ENCODE data around the gene YTHDF1.

The YTHDF1 gene

DNA sequence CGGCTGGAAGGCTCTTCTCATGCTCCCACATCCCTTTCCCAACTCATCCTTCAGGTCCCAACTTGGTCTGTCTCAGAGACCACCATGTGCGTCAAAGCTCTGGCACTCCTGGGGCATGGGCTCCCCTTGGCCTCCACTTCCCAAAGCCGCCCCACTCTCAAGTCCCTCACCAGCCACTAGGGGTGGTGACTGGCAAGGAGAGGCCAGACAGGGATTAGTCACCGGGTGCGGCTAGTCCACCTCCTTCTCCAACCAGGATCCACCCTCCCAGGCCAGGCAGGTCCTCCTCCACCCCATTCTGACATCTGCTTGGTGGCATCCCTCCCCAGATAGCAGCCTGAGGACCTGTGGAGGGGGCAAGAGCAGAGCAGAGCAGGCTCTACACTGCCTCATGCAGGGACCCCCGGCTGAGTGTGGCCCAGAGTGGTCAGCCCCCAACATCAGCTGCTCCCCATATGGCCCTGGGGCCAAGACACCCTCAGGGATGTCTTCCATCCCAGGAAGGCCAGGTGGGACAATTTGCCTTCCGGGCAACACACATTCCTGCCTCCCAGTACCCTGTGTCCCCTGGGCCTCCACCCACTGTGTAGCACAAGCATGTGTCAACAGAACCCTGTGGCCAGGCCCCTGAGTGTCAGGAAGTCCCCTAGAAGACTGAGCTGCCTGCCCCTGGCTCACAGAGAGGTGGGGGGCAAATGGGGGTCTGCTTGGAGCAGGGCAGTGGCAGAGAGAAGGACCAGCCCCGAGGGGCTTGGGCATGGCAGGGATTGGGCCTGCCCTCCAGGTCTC is 29.2 kb downstream of the YTHDF1 start:
- Histone ChIP-seq H3K27ac (no peak overlapping the region), H3K4me3 (no peak overlapping the region)
- TF ChIP-seq, protein P1, sequence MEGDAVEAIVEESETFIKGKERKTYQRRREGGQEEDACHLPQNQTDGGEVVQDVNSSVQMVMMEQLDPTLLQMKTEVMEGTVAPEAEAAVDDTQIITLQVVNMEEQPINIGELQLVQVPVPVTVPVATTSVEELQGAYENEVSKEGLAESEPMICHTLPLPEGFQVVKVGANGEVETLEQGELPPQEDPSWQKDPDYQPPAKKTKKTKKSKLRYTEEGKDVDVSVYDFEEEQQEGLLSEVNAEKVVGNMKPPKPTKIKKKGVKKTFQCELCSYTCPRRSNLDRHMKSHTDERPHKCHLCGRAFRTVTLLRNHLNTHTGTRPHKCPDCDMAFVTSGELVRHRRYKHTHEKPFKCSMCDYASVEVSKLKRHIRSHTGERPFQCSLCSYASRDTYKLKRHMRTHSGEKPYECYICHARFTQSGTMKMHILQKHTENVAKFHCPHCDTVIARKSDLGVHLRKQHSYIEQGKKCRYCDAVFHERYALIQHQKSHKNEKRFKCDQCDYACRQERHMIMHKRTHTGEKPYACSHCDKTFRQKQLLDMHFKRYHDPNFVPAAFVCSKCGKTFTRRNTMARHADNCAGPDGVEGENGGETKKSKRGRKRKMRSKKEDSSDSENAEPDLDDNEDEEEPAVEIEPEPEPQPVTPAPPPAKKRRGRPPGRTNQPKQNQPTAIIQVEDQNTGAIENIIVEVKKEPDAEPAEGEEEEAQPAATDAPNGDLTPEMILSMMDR (IDR thresholded peaks at IDR 0.05): no peak
- no peak for DNase-seq (ENCODE audit: low spot score)

DNA sequence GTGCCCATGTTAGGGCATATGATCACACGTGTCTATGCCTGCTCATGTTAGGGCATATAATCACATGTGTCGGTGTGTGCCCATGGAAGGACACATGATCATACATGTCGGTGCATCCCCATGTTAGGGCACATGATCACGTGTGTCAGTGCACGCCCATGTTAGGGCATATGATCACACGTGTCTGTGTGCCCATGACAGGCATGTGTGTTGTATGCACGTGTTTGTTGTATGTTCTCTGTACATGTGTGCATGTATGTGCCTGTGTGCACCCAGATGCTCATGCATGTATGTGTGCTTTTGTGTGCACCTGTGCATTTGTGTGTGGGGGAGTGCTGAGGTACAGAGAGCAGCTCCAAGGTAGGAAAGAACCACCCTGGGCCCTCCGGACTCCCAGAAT is 29.8 kb downstream of the YTHDF1 start:
- H3K27ac ChIP-seq: no peak overlapping the region
- no peak overlapping the region for H3K4me3 ChIP-seq
- DNase-seq (ENCODE audit: low spot score): no peak
- TF ChIP-seq, protein P1 (IDR thresholded peaks at IDR 0.05): no peak

DNA sequence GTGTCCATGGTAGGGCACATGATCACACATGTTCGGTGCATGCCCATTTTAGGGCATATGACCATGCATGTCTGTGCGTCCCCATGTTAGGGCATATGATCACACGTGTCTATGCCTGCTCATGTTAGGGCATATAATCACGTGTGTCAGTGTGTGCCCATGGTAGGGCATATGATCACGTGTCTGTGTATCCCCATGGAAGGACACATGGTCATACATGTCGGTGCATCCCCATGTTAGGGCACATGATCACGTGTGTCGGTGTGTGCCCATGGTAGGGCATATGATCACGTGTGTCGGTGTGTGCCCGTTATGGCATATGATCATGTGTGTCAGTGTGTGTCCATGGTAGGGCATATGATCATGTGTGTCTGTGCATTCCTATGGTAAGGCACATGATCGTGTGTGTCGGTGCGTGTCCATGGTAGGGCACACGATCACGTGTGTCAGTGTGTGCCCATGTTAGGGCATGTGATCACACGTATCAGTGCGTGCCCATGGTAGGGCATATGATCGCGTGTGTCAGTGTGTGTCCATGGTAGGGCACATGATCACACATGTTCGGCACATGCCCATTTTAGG is 30.6 kb downstream of the YTHDF1 start:
- Histone ChIP-seq H3K4me3 (no peak overlapping the region), H3K27ac (no peak overlapping the region)
- TF ChIP-seq, protein P1 (IDR thresholded peaks at IDR 0.05): no peak
- DNase-seq (ENCODE audit: low spot score): no peak

DNA sequence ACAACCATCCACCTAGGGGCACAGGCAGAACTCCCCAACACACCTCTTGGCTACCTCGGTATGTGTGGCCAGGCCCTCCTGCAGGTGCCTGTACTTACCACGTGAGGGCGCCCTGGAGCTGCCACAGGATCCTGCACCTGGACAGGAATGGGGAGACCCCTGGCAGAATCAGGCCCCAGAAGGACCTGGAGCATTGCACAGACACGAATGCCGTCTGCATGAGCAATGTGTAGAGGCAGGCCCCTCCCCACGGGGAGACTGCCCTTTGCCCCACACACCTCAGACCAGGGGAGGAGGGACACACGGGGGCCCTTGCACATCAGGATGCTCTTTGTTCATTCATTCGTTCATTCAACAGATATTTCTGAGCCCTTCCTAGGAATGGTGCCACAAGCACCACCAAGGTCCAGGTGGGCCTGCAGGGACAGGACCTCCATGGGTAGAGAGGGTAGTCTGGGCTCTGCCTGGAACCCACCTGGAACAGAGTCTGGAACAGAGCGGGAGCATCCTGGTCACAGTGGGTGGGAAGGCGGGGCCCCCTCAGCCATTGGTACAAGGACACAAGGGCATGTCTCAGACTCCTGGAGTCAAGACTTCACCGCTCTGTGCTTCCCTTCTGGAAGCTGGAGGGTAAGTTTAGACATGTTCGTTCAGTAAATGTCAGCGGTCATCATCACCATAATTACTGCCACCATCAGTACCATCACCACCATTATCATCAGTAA is 32.3 kb downstream of the YTHDF1 start:
- no peak overlapping the region for H3K27ac ChIP-seq
- H3K4me3 ChIP-seq: no peak overlapping the region
- TF ChIP-seq, protein P1 (IDR thresholded peaks at IDR 0.05): no peak
- no peak for DNase-seq (ENCODE audit: low spot score)

DNA sequence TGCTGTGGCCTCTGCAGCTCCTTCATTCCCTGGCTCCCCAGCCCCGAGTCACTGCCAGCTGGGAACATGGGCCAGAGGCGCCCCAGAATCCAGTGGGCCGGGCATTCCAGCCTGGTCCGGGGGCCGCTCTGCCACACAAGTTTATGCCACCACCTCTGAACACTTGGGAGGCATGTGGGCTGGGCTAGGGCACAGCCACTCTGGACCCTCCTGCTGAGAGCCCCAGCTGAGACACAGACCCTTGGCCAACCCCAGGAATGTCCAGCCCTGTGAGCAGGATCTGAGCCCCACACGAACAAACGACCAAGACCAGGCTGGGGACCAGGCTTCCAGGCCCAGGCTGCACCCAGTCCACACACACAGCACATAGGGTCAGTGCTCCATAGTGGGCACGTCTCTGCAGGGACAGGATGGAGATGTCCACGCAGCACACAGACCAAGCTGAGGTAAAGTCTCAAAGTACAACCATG is 33.0 kb downstream of the YTHDF1 start:
- TF ChIP-seq, protein P1 (IDR thresholded peaks at IDR 0.05): no peak
- no peak overlapping the region for H3K27ac ChIP-seq
- no peak for DNase-seq (ENCODE audit: low spot score)
- H3K4me3 ChIP-seq: no peak overlapping the region

DNA sequence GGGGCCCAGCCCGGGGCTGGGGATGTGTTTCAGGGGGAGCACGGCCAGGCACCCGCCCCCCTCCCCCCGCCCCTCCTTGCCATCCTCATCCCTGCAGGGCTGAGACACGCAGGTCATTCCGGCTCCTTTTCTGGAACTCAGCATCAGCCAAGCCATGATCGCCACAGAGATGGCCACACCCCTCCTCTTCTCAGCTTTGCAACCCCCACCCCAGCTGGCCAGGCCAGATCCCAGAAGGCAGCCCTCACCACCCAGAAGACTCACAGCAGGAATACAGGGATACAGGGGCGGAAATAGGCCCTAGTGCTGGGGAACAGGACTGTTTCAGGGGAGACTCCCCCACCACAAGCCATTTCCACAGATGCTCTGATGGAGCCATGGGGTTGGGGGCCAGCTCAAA is 33.5 kb downstream of the YTHDF1 start:
- TF ChIP-seq, protein P1 (IDR thresholded peaks at IDR 0.05): no peak
- Histone ChIP-seq H3K4me3 (no peak overlapping the region), H3K27ac (no peak overlapping the region)
- DNase-seq (ENCODE audit: low spot score): no peak
